HG03575 (cell line): ENCODE measurements around the gene MUC22.
"Not testable (repeated sequence)": the region's sequence is repeated elsewhere in the genome, so short reads cannot be mapped to it uniquely, and the experiment has no call there.

ENCODE experiments used
- ATAC-seq: cut with Tn5 transposase; IDR thresholded peaks from one replicate; pipeline ENCODE4 v1.9.1; 2021; ENCODE audit not compliant: unreplicated experiment, insufficient number of reproducible peaks, low FRiP score; ENCODE audit errors: extremely low read depth

MUC22 gene

GRCh38 chr6:30990422-30991086, 19.7 kb upstream of the MUC22 start:
- no peak for ATAC-seq

GRCh38 chr6:30991891-30992290, 18.4 kb upstream of the MUC22 start:
- ATAC-seq: no peak

GRCh38 chr6:30997301-30997700, 13.0 kb upstream of the MUC22 start:
- ATAC-seq: no peak

- no peak for ATAC-seq
Observed at GRCh38 chr6:30998785-30999184, 11.5 kb upstream of the MUC22 start.

GRCh38 chr6:31000067-31000860, 10.0 kb upstream of the MUC22 start:
- ATAC-seq: not testable (repeated sequence)

- ATAC-seq: no peak
Observed at GRCh38 chr6:31001281-31001888, 8.9 kb upstream of the MUC22 start.

GRCh38 chr6:31002471-31002870, 7.8 kb upstream of the MUC22 start:
- no peak for ATAC-seq

- no peak for ATAC-seq
Observed at GRCh38 chr6:31004794-31005193, 5.5 kb upstream of the MUC22 start.

DNA sequence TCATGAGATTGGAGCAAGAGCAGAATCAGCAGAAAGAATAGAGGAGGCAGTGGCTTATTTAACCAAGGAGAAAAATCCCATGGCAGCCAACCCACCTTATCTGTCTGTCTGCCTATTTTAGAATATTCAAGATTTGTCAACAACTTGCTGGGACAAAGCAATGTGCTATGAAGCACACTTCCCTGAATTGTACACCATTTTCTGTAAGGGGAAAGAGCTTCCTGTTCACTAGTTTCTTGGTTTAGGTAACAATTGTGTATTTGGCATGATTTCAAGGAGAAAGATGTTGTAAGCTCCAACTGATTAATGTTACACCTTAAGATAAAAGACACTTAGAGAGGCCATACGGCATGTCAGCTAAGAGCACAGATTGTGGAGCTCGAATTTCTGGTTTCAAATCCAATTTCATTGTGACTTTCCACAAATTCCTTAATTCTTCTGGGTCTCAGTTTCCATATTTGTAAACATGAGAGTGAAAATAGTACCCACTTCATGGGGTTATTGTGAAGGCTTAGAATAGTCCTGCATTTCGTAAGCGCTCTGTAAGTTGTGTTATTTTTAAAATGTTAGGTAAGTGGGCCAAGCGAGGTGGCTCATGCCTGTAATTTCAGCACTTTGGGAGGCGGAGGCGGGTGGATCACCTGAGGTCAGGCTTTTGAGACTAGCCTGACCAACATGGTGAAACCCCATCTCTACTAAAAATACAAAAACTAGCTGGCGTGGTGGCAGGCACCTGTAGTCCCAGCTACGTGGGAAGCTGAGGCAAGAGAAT, 4.8 kb upstream of the MUC22 start:
- no peak for ATAC-seq

DNA sequence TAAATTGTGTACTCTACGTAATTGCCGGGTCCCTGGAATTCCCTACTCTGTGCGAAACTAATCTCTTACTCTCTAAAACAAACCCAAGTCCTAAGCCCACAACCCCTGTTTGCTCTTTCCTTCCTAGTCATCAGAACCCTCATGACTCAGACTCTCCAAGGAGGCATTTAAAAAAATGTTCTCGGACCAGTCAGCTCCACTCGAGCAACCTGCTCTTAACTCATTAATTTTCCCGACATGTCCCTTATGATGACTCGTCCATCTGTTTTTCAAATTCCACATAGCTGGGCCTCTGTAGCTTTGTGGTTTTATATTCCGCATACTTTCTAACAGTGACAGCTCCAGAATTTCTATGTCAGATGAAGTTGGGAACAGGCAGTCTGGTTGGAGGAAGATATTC, 2.6 kb upstream of the MUC22 start:
- ATAC-seq: no peak

DNA sequence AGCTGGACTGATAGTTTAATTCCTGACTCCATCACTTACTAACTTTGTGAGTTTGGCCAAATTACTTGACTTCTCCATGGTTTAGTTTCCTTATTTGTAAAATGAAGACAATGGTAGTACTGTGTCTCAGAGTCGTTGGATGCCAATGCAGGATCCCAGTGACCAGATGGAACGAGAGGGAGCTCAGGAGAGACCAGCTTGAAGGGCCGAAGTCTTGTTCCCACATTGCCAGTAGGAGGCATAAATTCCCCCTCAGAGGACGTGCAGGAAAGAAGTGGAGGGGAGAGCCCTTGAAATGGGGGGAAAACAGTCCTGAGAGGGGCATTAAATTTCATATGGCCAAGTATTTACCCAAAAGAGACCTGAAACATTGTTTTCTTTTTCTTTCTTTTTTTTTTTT, 2.1 kb upstream of the MUC22 start:
- ATAC-seq: no peak

GRCh38 chr6:31009731-31010130, 543 bp upstream of the MUC22 start:
- no peak for ATAC-seq

- ATAC-seq: no peak
Observed at GRCh38 chr6:31011153-31011552, 879 bp downstream of the MUC22 start.

- no peak for ATAC-seq
Observed at GRCh38 chr6:31016659-31017299, 6.5 kb downstream of the MUC22 start.

GRCh38 chr6:31017436-31017835, 7.2 kb downstream of the MUC22 start:
- ATAC-seq: not testable (repeated sequence)

- ATAC-seq: no peak
Observed at GRCh38 chr6:31020057-31020456, 9.8 kb downstream of the MUC22 start.

DNA sequence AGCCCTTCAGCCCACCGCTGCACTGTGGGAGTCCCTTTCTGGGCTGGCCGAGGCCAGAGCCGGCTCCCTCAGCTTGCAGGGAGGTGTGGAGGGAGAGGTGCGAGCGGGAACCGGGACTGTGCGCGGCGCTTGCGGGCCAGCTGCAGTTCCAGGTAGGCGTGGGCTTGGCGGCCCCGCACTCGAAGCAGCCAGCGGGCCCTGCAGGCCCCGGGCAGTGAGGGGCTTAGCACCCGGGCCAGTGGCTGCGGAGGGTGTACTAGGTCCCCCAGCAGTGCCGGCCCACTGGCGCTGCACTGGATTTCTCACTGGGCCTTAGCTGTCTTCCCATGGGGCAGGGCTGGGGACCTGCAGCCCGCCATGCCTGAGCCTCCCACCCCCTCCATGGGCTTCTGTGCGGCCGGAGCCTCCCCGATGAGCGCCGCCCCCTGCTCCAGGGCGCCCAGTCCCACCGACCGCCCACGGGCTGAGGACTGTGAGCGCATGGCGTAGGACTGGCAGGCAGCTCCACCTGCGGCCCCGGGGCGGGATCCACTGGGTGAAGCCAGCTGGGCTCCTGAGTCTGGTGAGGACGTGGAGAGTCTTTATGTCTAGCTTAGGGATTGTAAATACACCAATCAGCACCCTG, 10.5 kb downstream of the MUC22 start:
- not testable (repeated sequence) for ATAC-seq

- ATAC-seq: not testable (repeated sequence)
Observed at GRCh38 chr6:31021705-31022531, 11.6 kb downstream of the MUC22 start.
